Kidney (tissue), 14 donors: Measurements from ENCODE around the gene FAAH. TPM values are rescaled to one million over a fixed set of nuclear protein-coding genes. Genes with fewer than 3 reads are reported as not detected.
"Not testable (repeated sequence)": the region's sequence is repeated elsewhere in the genome, so short reads cannot be mapped to it uniquely, and the experiment has no call there.

Experiments
- DNase-seq, 5 donors: peaks; one replicate each; pipeline ENCODE4 v3.0.0-alpha.2; 2013 to 2020
- FAIRE-seq: peaks from 2 replicates; lab custom pipeline; 2012; peaks lifted over from hg19 to GRCh38; lab: Jason Lieb, UNC
- H3K27ac ChIP-seq, 2 donors: one replicate each; pipeline ENCODE4 v1.7.0; 2013; ENCODE audit warnings: low read depth in 2 of 2, low read length in 2 of 2, inconsistent platforms in 1 of 2
- H3K27me3 ChIP-seq: one replicate; pipeline ENCODE4 v1.7.1; 2013; ENCODE audit warnings: low read length, inconsistent platforms; ENCODE audit not compliant: control insufficient read depth, insufficient read depth
- H3K36me3 ChIP-seq, 3 donors: one replicate each; pipeline versions ENCODE4 v1.7.0 to v1.7.1; 2013; ENCODE audit warnings: low read length in 3 of 3, control low read depth in 1 of 3, inconsistent platforms in 1 of 3; ENCODE audit not compliant: insufficient read depth in 3 of 3, control insufficient read depth in 2 of 3
- H3K4me1 ChIP-seq, 3 donors: one replicate each; pipeline versions ENCODE4 v1.7.0 to v1.7.1; 2013; ENCODE audit warnings: low read length in 3 of 3, inconsistent platforms in 1 of 3, low read depth in 1 of 3; ENCODE audit not compliant: control insufficient read depth in 2 of 3, insufficient read depth in 2 of 3
- H3K4me3 ChIP-seq, 3 donors: one replicate each; pipeline versions ENCODE4 v1.7.0 to v1.8.1; 2013; ENCODE audit warnings: low read length in 3 of 3, control low read depth in 1 of 3, inconsistent platforms in 1 of 3
- H3K9ac ChIP-seq, 3 donors: one replicate each; pipeline versions ENCODE4 v1.7.0 to v1.7.1; 2013; ENCODE audit warnings: low read length in 3 of 3, control low read depth in 1 of 3, inconsistent platforms in 1 of 3
- H3K9me3 ChIP-seq, 3 donors: one replicate each; pipeline versions ENCODE4 v1.7.0 to v1.7.1; 2013; ENCODE audit warnings: low read length in 3 of 3, control low read depth in 1 of 3, inconsistent platforms in 1 of 3; ENCODE audit not compliant: control insufficient read depth in 2 of 3, insufficient read depth in 1 of 3
- CTCF ChIP-seq: IDR thresholded peaks from 3 replicates; pipeline ENCODE4 v1.5.1; 2012; ENCODE audit warnings: mild to moderate bottlenecking, moderate library complexity, borderline replicate concordance; ENCODE audit not compliant: insufficient read depth; ENCODE audit errors: extremely low read depth
- intact Hi-C: fragments of 100-400 bp; cut with DNase I; formaldehyde crosslinking; loops from one replicate; pipeline ENCODE4 v1.11.1; 2022
- polyA plus RNA-seq: library from polyadenylated mRNA; stranded (reverse); fragments of 350-450 nt; fragmentation: Illumina TruSeq; extraction: RNeasy Lipid Tissue Mini Kit (QIAGEN cat#74804); gene quantifications from one replicate; pipeline ENCODE4 v1.2.3, GENCODE V29; 2014; ENCODE audit warnings: low read depth, low replicate concordance; ENCODE audit not compliant: insufficient read depth
- total RNA-seq: library from RNA; stranded (reverse); fragmentation: NEBNext Ultra II Directional; extraction: Animal tissue kit (Norgen Biotek cat#: 25700); gene quantifications from one replicate; pipeline ENCODE4 v1.2.1, GENCODE V29; 2021
- donor health status: control.
- donor health status: control.
- donor health status: control.
- donor health status: control.
- donor health status: control.
- donor health status: DM: yes; HTN: yes; CAD: no.
- donor health status: Normal renal cell carcinoma (clear cell type).

The FAAH gene
- total and polyA plus RNA-seq, 2 donors from 2014 or later = 39.3 to 50.7 TPM

GRCh38 chr1:46364612-46365011 is 29.5 kb upstream of the FAAH start:
- no peaks in the 10 kb centered on the region for H3K27me3 ChIP-seq
- H3K9me3 ChIP-seq = no peaks in the 10 kb centered on the region
- H3K27ac ChIP-seq = no peak overlapping the region
- H3K36me3 ChIP-seq = peaks cover 5 to 24% (median 23%) of the 10 kb centered on the region in 3 donors
- H3K4me1 ChIP-seq = no peaks in the 10 kb centered on the region
- no peak for TF ChIP-seq CTCF
- H3K4me3 ChIP-seq = no peak overlapping the region
- intact Hi-C loops = no loop called here
- H3K9ac ChIP-seq = no peak overlapping the region
- FAIRE-seq (no peak), DNase-seq (no peak)

DNA sequence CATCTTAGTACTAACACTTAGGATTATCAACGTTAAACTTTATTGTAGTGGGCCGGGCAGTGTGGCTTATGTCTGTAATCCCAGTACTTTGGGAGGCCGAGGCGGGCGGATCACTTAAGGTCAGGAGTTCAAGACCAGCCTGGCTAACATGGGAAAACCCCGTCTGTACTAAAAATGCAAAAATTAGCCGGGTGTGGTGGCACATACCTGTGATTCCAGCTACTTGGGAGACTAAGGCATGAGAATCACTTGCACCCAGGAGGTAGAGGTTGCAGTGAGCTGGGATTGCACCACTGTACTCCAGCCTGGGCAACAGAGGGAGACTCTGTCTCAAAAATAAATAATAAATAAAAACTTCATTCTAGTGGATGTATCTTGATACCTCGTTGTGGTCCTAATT is 28.3 kb upstream of the FAAH start:
- intact Hi-C loops, FAIRE-seq, H3K4me3 ChIP-seq, H3K4me1 ChIP-seq, H3K27ac ChIP-seq, H3K27me3 ChIP-seq, DNase-seq, H3K9me3 ChIP-seq, H3K9ac ChIP-seq: not testable (repeated sequence)
- H3K36me3 ChIP-seq = peaks cover 5 to 20% (median 19%) of the 10 kb centered on the region in 3 donors

DNA sequence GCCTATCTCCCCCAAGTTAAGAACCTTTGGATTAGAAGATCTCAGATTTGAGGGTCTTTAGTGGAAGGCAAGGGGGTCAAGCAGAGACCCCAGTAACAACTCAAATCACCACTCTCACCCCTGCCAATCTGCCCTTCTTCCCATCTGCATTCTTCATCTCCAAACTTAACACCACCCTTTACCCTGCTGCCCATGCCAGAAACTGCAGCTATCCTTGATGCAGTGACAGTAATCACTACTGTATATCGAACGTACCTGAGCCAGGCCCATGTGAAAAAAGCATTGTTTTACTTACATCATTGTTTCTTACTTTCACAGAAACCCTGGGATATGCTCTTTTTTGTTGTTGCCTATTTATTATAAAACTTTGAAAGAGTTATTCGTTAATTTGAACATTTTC is 27.0 kb upstream of the FAAH start:
- H3K9ac ChIP-seq = no peak overlapping the region
- FAIRE-seq (no peak), DNase-seq (no peak)
- intact Hi-C loops = no loop called here
- H3K36me3 ChIP-seq = peaks cover 3 to 8% (median 6%) of the 10 kb centered on the region in 3 donors
- H3K9me3 ChIP-seq = no peaks in the 10 kb centered on the region
- H3K27me3 ChIP-seq = no peaks in the 10 kb centered on the region
- H3K27ac ChIP-seq = no peak overlapping the region
- TF ChIP-seq CTCF = no peak
- no peak overlapping the region for H3K4me3 ChIP-seq
- peaks cover 0 to 3% (median 0%) of the 10 kb centered on the region in 3 donors for H3K4me1 ChIP-seq

- intact Hi-C loops, H3K27ac ChIP-seq, H3K4me1 ChIP-seq, H3K9ac ChIP-seq, H3K9me3 ChIP-seq, DNase-seq, H3K36me3 ChIP-seq, H3K27me3 ChIP-seq, FAIRE-seq, H3K4me3 ChIP-seq: not testable (repeated sequence)
These were observed 26.4 kb upstream of the FAAH start for GRCh38 chr1:46367701-46368100.
